ENCODE results near the gene SYNJ1. TPM values are rescaled to one million over a fixed set of nuclear protein-coding genes. Genes with fewer than 3 reads are reported as not detected.
A peak's percentile ranks its signal among the peaks of the same experiment; 100 is the strongest.
"Not testable (repeated sequence)": the region's sequence is repeated elsewhere in the genome, so short reads cannot be mapped to it uniquely, and the experiment has no call there.

SYNJ1 gene
- total RNA-seq, 1 experiment from 2014 or later: 10.2 TPM

DNA sequence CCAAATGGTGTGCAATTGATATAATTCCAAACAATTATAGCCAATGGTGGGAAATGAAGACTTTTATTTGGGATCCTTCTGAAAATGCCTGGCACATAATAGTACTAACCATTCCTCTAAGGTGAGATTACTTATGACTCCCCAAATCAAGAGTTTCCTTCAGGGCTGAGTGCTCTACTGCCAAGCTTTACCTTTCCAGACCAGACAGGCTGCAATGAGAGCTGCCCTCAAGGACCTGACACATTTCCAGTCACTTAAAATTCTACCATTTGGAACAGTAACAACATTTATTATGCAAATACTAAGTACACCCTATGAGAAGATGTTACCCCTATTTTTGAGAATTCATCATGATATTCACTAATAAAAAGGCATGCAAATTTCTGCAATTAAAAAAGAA, 22.6 kb upstream of the SYNJ1 start:
- H3K27ac Mint-ChIP-seq (ENCODE audit: unreplicated experiment): no peak overlapping the region
- DNase-seq: no peak
- no peak overlapping the region for H3K4me3 Mint-ChIP-seq (ENCODE audit: low read depth, unreplicated experiment)
- no TSS peak for BruUV-seq (replicated peaks)
- H3K9me3 Mint-ChIP-seq (ENCODE audit: low read depth, unreplicated experiment): no peaks in the 10 kb centered on the region
- TF ChIP-seq, protein P1, sequence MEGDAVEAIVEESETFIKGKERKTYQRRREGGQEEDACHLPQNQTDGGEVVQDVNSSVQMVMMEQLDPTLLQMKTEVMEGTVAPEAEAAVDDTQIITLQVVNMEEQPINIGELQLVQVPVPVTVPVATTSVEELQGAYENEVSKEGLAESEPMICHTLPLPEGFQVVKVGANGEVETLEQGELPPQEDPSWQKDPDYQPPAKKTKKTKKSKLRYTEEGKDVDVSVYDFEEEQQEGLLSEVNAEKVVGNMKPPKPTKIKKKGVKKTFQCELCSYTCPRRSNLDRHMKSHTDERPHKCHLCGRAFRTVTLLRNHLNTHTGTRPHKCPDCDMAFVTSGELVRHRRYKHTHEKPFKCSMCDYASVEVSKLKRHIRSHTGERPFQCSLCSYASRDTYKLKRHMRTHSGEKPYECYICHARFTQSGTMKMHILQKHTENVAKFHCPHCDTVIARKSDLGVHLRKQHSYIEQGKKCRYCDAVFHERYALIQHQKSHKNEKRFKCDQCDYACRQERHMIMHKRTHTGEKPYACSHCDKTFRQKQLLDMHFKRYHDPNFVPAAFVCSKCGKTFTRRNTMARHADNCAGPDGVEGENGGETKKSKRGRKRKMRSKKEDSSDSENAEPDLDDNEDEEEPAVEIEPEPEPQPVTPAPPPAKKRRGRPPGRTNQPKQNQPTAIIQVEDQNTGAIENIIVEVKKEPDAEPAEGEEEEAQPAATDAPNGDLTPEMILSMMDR (IDR thresholded peaks at IDR 0.05; ENCODE audit: unreplicated experiment): no peak
- peaks cover 32% of the 10 kb centered on the region for H3K36me3 Mint-ChIP-seq (ENCODE audit: insufficient read depth, unreplicated experiment)
- H3K27me3 Mint-ChIP-seq (ENCODE audit: unreplicated experiment): no peaks in the 10 kb centered on the region
- no peaks in the 10 kb centered on the region for H3K4me1 Mint-ChIP-seq (ENCODE audit: low read depth, unreplicated experiment)
- intact Hi-C loops (cut with micrococcal nuclease; ENCODE audit: unreplicated experiment): loop anchor here (10.0 kb wide), 1 partner anchor 96 kb away; no protein-coding TSS in a partner anchor
- CTCF ChIA-PET: no interaction called here

DNA sequence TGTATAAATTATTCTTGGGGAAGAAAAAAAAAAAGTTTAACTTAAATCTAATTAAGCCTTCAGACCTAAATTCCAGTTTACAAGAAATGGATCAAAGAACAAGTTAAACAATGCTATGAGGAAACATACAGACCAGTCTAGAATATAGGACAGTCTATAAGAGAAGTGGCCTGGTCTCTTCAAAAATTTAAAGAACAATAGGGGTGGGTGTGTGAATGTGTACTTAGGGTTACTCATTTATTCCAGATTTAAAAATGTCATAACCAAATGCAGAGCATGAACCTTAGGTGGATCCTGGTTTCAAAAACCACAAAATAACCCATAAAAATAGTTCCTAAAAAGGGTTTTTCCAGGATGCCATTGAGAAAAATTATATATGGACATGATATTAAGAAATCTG, 21.8 kb upstream of the SYNJ1 start:
- BruUV-seq (replicated peaks): no TSS peak
- TF ChIP-seq, protein P1 (IDR thresholded peaks at IDR 0.05; ENCODE audit: unreplicated experiment): no peak
- H3K4me1 Mint-ChIP-seq (ENCODE audit: low read depth, unreplicated experiment): no peaks in the 10 kb centered on the region
- H3K36me3 Mint-ChIP-seq (ENCODE audit: insufficient read depth, unreplicated experiment): peaks cover 32% of the 10 kb centered on the region
- no peaks in the 10 kb centered on the region for H3K9me3 Mint-ChIP-seq (ENCODE audit: low read depth, unreplicated experiment)
- H3K27me3 Mint-ChIP-seq (ENCODE audit: unreplicated experiment): no peaks in the 10 kb centered on the region
- CTCF ChIA-PET: no interaction called here
- intact Hi-C loops (cut with micrococcal nuclease; ENCODE audit: unreplicated experiment): loop anchor here (10.0 kb wide), 1 partner anchor 95 kb away; no protein-coding TSS in a partner anchor
- no peak overlapping the region for H3K4me3 Mint-ChIP-seq (ENCODE audit: low read depth, unreplicated experiment)
- DNase-seq: no peak
- H3K27ac Mint-ChIP-seq (ENCODE audit: unreplicated experiment): peak overlapping the region; percentile 44

DNA sequence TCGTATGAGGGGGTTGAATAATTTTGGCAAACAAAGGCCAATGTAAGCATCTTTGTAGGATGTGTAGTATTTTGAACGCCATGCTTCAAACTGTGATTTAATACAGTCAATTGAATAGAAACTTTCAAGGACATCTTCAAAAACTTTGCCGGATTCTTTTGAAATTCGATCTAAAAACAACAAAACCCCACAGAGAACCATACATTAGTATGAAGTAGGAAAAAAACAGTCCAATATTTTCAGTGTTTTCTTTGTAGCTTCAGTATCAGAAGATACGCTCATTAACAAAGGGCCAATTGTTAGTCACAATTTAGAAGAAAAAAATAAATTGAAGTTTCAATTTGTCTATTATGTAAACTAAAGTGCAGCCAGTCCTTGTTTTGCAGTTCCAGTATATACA, 20.7 kb upstream of the SYNJ1 start:
- H3K36me3 Mint-ChIP-seq (ENCODE audit: insufficient read depth, unreplicated experiment): peaks cover 33% of the 10 kb centered on the region
- H3K4me1 Mint-ChIP-seq (ENCODE audit: low read depth, unreplicated experiment): no peaks in the 10 kb centered on the region
- H3K9me3 Mint-ChIP-seq (ENCODE audit: low read depth, unreplicated experiment): no peaks in the 10 kb centered on the region
- TF ChIP-seq, protein P1 (IDR thresholded peaks at IDR 0.05; ENCODE audit: unreplicated experiment): no peak
- CTCF ChIA-PET: no interaction called here
- BruUV-seq (replicated peaks): no TSS peak
- DNase-seq: no peak
- intact Hi-C loops (cut with micrococcal nuclease; ENCODE audit: unreplicated experiment): no loop called here
- H3K27ac Mint-ChIP-seq (ENCODE audit: unreplicated experiment): no peak overlapping the region
- H3K27me3 Mint-ChIP-seq (ENCODE audit: unreplicated experiment): no peaks in the 10 kb centered on the region
- H3K4me3 Mint-ChIP-seq (ENCODE audit: low read depth, unreplicated experiment): no peak overlapping the region

DNA sequence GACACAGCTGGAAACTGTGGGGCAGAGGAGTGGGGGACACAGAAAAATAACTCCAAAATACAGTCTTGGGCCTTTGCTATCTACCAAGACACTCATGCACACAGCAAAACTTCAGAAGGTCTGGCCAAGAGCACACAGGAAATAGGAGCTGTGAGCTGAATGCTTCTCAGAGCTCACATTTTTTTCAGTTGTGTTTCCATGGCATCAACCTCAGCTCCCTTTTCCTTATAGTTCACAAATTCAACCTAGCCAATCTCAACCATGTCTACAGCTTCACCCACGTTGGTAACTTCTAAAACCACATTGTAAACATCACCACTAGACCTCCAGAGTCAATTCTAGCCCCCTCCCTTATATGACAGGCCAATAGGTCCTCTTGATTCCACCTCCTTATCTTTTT, 19.6 kb upstream of the SYNJ1 start:
- CTCF ChIA-PET: no interaction called here

DNA sequence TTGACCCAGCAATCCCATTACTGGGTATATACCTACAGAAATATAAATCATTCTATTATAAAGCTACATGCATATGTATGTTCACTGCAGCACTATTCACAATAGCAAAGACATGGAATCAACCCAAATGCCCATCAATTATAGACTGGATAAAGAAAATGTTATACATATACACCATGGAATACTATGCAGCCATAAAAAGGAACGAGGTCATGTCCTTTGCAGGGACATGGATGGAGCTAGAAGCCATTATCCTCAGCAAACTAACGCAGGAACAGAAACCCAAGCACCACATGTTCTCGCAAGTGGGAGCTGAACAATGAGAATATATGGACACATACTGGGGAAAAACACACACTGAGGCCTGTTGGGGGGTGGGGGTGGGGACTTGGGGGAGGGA, 18.9 kb upstream of the SYNJ1 start:
- H3K27me3 Mint-ChIP-seq (ENCODE audit: unreplicated experiment); H3K4me1 Mint-ChIP-seq (ENCODE audit: low read depth, unreplicated experiment); H3K9me3 Mint-ChIP-seq (ENCODE audit: low read depth, unreplicated experiment); intact Hi-C loops (cut with micrococcal nuclease; ENCODE audit: unreplicated experiment); BruUV-seq (replicated peaks); H3K27ac Mint-ChIP-seq (ENCODE audit: unreplicated experiment); DNase-seq; H3K4me3 Mint-ChIP-seq (ENCODE audit: low read depth, unreplicated experiment); CTCF ChIA-PET: not testable (repeated sequence)
- H3K36me3 Mint-ChIP-seq (ENCODE audit: insufficient read depth, unreplicated experiment): peaks cover 40% of the 10 kb centered on the region

More for the DNA sequence above, 19.6 kb upstream of the SYNJ1 start:
- TF ChIP-seq, protein P1 (IDR thresholded peaks at IDR 0.05; ENCODE audit: unreplicated experiment): no peak
- H3K9me3 Mint-ChIP-seq (ENCODE audit: low read depth, unreplicated experiment): no peaks in the 10 kb centered on the region
- no peak overlapping the region for H3K27ac Mint-ChIP-seq (ENCODE audit: unreplicated experiment)
- peaks cover 40% of the 10 kb centered on the region for H3K36me3 Mint-ChIP-seq (ENCODE audit: insufficient read depth, unreplicated experiment)
- BruUV-seq (replicated peaks): no TSS peak
- H3K4me3 Mint-ChIP-seq (ENCODE audit: low read depth, unreplicated experiment): no peak overlapping the region
- no peaks in the 10 kb centered on the region for H3K4me1 Mint-ChIP-seq (ENCODE audit: low read depth, unreplicated experiment)
- no peaks in the 10 kb centered on the region for H3K27me3 Mint-ChIP-seq (ENCODE audit: unreplicated experiment)
- DNase-seq: no peak
- intact Hi-C loops (cut with micrococcal nuclease; ENCODE audit: unreplicated experiment): no loop called here
